ENCODE data around the gene NCKAP5L.

DNA sequence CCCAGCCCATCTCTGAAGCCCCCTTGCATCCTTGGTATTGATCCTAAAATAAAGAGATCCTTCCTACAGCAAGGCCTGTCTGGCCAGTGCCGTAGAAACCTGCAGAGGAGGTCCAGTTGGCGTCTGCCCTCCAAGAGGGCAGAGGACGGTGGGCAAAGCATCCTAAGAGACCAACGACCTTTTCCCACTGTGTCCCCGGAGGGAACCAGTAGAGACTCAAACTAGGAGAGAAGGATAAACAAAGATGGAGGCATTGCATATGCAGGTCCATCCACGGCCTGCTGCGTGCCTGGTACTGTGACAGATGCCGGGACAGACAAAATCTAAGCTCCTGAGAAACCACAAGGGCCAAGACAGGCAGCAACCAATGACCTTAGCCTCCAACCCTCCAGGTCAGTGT is 3.8 kb downstream of the NCKAP5L start:
- TF ChIP-seq, protein P1, sequence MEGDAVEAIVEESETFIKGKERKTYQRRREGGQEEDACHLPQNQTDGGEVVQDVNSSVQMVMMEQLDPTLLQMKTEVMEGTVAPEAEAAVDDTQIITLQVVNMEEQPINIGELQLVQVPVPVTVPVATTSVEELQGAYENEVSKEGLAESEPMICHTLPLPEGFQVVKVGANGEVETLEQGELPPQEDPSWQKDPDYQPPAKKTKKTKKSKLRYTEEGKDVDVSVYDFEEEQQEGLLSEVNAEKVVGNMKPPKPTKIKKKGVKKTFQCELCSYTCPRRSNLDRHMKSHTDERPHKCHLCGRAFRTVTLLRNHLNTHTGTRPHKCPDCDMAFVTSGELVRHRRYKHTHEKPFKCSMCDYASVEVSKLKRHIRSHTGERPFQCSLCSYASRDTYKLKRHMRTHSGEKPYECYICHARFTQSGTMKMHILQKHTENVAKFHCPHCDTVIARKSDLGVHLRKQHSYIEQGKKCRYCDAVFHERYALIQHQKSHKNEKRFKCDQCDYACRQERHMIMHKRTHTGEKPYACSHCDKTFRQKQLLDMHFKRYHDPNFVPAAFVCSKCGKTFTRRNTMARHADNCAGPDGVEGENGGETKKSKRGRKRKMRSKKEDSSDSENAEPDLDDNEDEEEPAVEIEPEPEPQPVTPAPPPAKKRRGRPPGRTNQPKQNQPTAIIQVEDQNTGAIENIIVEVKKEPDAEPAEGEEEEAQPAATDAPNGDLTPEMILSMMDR (IDR thresholded peaks at IDR 0.05; ENCODE audit: low read length) = no peak
- no peak for TF ChIP-seq EZH2 (optimal IDR thresholded peaks at IDR 0.05; ENCODE audit: low read depth, low read length)
- no peak for TF ChIP-seq EZH2phosphoT487 (IDR thresholded peaks at IDR 0.05; ENCODE audit: low read length)

Measured in MM.1S (cell line).